NCI-H345 (cell line): ENCODE results near the gene SNCB.
"Not testable (repeated sequence)": the region's sequence is repeated elsewhere in the genome, so short reads cannot be mapped to it uniquely, and the experiment has no call there.

Experiments used
- DNase-seq: peaks from one replicate; lab custom pipeline; 2025; lab: John Stamatoyannopoulos, UW

SNCB gene

DNA sequence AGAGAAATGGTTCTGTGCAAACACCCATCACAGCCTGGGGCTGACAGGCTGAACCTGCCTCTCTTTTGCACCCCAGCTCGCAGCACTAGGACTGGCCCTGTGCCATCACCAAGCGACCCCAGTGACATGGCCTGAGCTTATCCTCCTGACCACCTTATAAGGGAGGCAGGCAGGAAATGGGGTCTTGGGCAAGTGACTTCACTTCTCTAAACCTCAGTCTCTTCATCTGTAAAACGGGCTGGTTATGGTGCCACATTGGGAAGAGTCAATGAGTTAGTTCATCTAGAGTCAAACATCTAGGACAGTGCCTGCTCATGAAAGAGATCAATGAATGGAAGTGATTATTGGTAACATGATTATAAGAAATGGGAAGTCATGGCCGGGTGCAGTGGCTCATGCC is 6.2 kb downstream of the SNCB start:
- no peak for DNase-seq

GRCh38 chr5:176621661-176622079 is 8.7 kb downstream of the SNCB start:
- DNase-seq: no peak

GRCh38 chr5:176620333-176620981 is 9.9 kb downstream of the SNCB start:
- DNase-seq: no peak

GRCh38 chr5:176619569-176620332 is 10.6 kb downstream of the SNCB start:
- DNase-seq: no peak

DNA sequence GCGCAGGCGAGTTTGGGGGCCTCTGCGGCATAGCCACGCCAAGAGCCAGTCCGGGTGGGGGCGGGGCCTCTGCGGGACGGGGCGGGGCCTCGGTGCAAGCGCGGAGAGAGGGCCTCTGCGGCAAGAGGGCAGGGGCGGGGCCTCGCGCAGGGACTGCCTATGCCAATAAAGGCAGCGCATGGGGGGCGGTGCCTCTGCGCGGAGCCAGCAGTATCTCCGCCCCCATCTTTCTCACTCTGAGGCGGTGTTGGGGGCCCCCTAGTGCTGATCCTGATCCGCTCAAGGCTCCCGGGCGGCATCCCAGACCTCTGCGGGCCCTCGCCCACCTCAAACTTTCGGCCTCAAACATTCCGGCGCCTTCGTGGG is 11.1 kb downstream of the SNCB start:
- DNase-seq: no peak

DNA sequence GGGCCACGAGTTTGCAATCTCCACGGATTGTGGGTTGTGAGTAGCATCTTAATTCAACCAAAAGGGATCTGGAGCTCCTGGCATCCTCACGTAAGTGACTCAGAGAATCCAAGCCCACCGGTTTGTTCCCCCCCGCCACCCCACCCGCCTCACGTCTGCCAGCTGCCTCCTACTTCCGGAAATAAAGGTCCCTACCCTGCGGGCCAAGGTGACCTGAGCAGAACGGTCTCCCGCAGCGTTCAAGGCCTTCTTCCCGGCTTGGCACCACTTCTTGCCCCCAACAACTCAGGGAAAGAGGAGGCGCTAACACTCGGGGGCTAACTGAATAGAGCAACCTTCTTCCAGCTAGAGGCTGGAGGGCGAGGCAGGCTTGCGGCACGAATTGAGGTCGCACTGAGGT is 11.6 kb downstream of the SNCB start:
- no peak for DNase-seq

- no peak for DNase-seq
These were observed 13.8 kb downstream of the SNCB start for GRCh38 chr5:176616511-176616910.

DNA sequence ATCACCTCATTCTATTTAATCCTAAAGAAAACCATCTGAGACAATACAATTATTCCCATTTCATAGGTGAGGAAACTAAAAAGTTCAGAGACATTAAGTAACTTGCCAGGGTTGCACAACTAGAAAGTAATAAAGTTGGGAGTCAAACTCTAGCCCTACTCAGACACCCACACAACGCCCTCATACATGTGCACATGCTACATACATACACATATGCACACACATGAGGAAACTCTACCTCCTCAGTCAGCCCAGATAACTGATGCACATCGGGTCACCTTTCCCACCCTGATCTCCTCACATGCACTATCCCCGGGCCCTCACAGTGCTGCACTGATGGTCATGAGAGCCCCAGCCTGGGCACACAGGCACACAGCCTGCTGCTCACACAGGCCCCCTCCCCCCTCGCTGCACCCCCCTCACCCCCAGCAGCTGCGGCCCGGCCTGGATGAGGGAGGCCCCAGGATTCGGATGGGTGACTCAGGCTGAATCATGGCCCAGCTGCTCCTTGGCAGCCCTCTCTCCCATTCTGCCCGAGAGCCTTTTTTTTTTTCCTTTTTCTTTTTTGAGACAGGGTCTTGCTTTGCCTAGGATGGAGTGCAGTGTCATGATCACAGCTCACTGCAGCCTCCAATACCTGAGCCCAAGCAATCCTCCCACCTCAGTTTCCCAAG is 15.4 kb downstream of the SNCB start:
- DNase-seq: no peak

DNA sequence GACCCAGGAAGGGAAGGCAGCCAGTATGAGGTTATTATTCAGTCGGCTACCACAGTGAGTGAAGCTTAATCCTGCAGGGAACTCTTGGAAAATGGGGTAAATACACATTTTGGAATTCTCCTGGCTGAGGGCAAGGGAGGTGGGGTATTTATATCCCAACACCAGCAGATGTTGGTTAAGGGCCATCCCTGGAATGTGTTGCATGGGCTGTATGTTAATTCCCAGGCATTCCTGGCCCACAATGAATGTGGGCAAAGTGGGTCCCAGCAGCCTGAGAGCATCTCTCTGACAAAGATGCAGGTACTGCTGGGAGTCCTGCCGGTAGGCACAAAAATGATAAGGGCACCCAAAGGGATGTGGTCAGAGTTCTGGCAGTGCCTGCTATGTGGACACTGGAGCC is 17.5 kb downstream of the SNCB start:
- DNase-seq: no peak

DNA sequence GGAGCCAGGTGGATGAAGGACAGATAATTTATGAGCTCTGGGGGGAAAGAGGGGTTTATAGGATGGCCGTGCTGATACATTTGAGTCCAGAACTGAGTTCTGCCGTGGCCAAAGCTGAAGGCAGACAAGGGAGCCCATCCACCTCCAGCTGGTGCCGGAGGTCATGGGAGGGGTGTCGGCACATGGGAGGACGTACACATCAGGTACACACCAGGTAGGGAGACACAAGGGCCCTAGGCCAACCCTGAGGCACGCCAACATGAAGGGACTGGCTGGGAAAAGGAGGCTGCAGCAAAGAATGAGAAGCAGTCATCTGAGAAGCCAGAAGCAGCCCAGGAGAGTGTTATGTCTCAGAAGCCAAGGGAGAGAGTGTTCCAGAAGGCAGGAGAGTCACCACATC is 18.3 kb downstream of the SNCB start:
- no peak for DNase-seq

- DNase-seq: no peak
These were observed 18.9 kb downstream of the SNCB start for GRCh38 chr5:176611435-176611834.

DNA sequence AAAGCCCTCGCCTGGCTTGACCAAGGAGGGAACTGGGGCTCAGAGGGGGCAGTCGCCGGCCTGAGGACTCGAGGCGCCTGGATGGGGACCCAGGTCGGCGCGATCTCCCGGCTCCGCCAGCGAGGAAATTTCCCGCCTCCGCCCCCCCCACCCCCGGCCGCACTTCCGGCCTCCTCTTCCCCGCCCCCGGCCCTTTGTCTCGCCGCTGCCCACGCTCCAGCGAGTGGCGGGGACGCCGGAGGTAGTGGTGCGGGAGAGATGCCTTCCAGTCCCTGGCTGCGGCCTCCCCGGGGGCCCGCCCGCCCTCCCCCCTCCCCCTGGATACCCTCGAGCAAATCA is 19.9 kb downstream of the SNCB start:
- DNase-seq: peak; percentile 58

DNA sequence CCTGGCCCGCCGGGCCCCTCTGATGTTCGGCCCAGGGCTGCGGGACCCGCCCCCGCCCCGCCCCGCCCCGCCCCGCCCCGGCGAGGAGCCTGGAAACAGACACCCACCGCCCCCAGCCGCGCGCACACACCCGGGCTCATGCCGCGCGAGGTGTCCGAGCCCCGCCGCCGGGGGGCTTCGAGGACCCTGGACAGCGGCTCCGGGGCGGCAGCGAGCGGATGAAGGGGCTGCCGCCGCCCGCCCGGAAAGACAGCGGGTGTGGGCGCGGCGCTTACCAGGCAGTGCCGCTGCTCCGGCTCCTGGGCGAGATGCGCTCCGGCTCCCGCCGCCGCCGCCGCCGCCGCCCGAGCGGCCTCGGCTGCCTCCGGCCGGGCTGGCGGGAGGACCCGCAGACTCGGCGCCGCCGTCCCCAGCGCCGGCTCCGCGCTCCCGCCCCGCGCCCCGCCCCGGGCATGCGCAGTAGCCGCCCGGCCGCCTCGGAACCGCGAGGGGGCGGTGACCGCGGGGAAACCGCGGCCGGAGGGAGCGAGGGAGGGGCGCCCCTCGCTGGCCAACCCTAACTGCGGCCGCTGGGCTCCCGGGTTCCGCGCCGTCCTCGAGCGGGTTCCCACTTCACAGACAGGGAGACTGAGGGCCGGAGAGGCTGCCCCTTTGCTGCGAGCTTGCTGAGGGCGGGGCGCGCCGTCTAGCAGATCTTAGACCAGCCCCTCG is 20.5 kb downstream of the SNCB start, which contains the start of gene GPRIN1:
Gene GPRIN1, minus strand, starts transcription at position 433 of the 711 bp plus-strand sequence. CDS start 10,322 bp downstream, outside the sequence.
- peak; percentile 84 for DNase-seq

DNA sequence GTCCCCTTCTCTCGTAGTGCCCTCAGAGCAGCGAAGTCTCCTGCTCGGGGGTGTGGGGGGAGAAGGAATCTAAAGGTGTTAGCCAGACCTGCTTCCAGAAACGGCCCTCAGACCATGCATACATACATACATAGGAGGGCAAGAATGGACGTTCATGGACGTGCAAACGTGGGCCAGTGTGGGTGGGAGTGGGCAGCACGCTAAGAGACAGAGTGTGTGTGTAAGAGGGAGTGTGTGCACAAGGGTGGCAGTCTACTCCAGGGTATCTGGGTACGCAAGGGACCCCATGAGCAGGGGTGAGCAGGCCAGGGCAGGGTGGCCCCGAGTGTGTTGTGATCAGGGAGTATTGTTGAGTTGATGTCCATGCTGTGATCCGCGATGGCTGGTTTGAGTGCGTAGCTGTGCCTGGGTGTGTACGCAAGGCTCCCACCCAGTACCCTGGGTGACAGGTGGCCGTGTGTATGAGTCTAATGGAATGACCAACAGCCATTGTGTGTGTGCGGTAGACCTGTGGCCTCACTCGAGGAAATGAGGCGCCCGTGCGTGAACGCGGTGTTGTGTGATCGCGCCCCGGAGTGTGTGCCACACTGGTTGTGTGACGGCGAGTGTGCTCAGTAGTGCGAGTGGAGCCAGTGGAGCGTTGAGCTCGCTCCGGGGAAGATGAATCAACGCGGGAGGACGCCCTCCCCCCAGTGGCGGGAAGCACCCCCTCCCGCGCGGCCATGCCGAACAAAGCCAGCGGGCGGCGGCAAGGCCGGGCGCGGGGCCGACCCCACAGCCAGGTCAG is 21.2 kb downstream of the SNCB start:
- peak; percentile 58 for DNase-seq

GRCh38 chr5:176608142-176608705 is 22.1 kb downstream of the SNCB start:
- DNase-seq: no peak

DNA sequence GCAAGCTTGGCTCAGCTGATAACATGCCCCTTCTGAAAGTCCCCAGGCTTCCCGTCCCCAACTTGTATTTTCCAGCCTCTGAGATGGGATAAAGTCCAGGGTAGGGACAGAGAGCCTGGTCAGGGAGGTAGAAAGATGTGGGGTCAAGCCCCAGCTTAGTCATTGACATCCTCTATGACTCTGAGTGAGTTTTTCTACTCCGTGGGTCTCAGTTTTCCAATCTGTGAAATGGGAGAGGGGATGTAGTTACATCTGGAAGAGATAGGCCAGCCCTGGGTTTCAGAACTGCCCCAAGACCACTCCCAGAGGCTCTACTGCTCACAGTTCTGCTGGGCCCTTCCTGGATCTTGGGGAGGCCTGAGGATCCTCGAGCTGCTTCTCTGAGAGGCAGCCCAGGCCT is 23.5 kb downstream of the SNCB start:
- no peak for DNase-seq

GRCh38 chr5:176606032-176606431 is 24.3 kb downstream of the SNCB start:
- no peak for DNase-seq

GRCh38 chr5:176603091-176603490 is 27.2 kb downstream of the SNCB start:
- no peak for DNase-seq

GRCh38 chr5:176601901-176602482 is 28.3 kb downstream of the SNCB start:
- no peak for DNase-seq

GRCh38 chr5:176599749-176600430 is 30.4 kb downstream of the SNCB start:
- not testable (repeated sequence) for DNase-seq
